RWPE1 (cell line): ENCODE data around the gene KHDC1L.

Experiments
- CTCF ChIA-PET: fragments of 350-600 bp; sonication (Branson Sonifier 250); formaldehyde crosslinking; extraction: SDS; loops from one replicate; lab custom pipeline; 2021; lab: Yijun Ruan, JAX
- POLR2A ChIA-PET: fragments of 400-600 bp; formaldehyde crosslinking; extraction: SDS; loops from one replicate; lab custom pipeline; 2020; ENCODE audit warnings: antibody characterized with exemption; ENCODE audit not compliant: low non-redundant PET; lab: Yijun Ruan, JAX
- DNase-seq: peaks from one replicate; pipeline ENCODE4 v3.0.0; 2012; ENCODE audit warnings: low spot score
- H3K27ac ChIP-seq: fragments of 450-650 bp; 2 replicates; pipeline ENCODE4 v1.5.1; 2017
- TF ChIP-seq, protein P1 (sequence below): fragments of 450-650 bp; conservative IDR thresholded peaks from 2 replicates; pipeline ENCODE4 v1.5.1; 2017; ENCODE audit warnings: low read depth, mild to moderate bottlenecking

The KHDC1L gene

DNA sequence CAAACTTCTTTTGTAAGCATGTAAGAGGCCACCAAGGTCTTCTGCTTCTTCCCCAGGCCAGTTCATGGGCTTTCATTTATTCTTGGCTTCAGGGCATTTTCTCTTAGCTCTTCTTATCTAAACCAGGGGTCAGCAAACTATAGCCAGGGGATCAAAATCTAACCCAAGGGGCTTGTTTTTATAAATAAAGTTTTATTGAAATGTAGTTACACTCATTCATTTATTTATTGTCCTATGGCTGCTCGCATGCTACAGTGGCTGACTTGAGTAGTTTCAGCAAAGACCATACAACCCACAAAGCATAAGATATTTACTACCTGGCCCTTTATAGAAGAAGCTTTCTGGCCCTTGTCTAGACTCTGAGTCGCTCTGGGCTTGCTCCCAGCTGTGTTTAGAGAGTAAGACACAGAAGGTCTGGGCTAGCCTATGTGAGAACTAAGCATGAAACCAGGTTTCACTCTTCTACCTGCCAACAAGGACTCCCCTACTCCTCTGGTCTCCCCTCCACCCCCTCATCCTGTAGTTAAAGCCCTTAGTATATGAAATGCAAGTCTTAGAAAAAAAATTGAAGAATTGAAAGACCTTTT, 43.2 kb downstream of the KHDC1L start:
- TF ChIP-seq, protein P1, sequence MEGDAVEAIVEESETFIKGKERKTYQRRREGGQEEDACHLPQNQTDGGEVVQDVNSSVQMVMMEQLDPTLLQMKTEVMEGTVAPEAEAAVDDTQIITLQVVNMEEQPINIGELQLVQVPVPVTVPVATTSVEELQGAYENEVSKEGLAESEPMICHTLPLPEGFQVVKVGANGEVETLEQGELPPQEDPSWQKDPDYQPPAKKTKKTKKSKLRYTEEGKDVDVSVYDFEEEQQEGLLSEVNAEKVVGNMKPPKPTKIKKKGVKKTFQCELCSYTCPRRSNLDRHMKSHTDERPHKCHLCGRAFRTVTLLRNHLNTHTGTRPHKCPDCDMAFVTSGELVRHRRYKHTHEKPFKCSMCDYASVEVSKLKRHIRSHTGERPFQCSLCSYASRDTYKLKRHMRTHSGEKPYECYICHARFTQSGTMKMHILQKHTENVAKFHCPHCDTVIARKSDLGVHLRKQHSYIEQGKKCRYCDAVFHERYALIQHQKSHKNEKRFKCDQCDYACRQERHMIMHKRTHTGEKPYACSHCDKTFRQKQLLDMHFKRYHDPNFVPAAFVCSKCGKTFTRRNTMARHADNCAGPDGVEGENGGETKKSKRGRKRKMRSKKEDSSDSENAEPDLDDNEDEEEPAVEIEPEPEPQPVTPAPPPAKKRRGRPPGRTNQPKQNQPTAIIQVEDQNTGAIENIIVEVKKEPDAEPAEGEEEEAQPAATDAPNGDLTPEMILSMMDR = no peak
- H3K27ac ChIP-seq = no peak overlapping the region
- no peak for DNase-seq
- ChIA-PET CTCF (interaction anchor here (1.0 kb wide), 1 partner anchor 751 kb away, joined by 4 read pairs; no protein-coding TSS in a partner anchor), POLR2A (no interaction called here)

- H3K27ac ChIP-seq = no peak overlapping the region
- ChIA-PET POLR2A (no interaction called here), CTCF (interaction anchor here (1.0 kb wide), 2 partner anchors 12 to 749 kb away, joined by 3 to 4 read pairs; no protein-coding TSS in a partner anchor)
- TF ChIP-seq, protein P1 = peak; percentile 83
- DNase-seq = peak; percentile 62
These were observed 44.3 kb downstream of the KHDC1L start for GRCh38 chr6:73180763-73181619.

DNA sequence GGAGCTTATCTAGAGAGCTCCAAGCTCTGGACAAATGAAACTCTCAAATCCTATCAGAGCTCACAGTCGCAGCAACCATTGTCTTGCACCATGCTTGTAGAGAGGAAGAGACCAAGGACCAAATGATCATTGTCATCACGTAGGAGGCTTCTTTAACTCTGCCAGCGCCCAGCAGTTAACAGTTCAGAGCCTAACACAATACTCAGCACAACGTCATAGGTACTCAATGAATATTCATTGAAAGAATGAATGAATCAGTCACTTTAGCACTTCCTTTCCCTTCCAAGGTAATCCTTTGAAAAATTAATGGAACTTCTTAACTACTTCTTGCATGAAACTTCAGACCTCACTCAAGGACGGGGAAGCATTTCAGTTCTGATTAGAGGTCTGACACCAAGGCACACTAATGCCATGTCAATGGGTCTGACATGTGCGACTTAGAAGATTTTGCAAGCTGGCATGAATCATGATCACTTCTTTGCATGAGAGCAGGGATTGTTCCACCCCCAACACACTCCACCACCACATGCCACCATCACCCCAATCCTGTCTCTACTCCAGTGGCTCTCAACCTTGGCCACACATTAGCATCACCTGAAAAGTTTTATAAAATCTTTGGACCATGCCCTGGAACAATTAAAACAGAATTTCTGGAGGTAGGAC, 45.1 kb downstream of the KHDC1L start:
- TF ChIP-seq, protein P1 = no peak
- no peak for DNase-seq
- POLR2A ChIA-PET = no interaction called here
- no peak overlapping the region for H3K27ac ChIP-seq
- CTCF ChIA-PET = interaction anchor here (1.0 kb wide), 1 partner anchor 11 kb away, joined by 3 read pairs; no protein-coding TSS in a partner anchor

DNA sequence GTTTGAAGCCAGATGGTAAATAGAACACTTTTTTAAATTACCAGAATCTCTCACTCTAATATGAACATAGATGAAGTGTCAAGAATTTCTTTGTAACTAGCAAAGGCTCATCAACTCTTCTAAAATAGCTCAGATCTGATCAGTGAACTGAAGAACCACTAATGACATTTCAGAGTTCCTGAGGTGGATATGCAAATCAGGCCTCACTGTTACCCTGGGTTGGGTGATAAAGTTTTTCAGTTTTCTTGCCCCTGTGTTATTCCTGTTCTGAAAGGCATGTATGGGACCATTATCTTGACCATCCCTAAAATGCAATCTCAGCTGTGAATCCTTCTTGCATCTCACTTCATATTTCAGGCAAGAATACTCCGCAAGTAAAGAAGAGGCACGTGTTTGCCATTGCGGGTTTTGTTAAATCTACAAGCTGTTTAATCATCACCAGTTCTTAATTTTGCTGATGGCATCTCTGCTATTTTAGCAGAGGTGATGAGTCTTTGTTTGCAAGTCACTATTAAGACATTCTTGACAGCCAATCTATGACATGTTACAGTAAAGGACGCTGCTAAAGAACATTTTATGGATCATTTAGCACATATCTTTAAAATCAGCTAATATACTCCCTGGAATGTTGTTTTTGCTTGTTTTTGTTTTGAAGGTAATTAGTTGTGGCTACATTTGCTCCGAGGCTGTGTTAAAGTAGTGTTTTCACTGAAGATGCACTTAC, 47.9 kb downstream of the KHDC1L start:
- TF ChIP-seq, protein P1 = no peak
- CTCF ChIA-PET = interaction anchor here (1.0 kb wide), 1 partner anchor 48 kb away, joined by 4 read pairs; no protein-coding TSS in a partner anchor
- POLR2A ChIA-PET = no interaction called here
- H3K27ac ChIP-seq = no peak overlapping the region
- no peak for DNase-seq

DNA sequence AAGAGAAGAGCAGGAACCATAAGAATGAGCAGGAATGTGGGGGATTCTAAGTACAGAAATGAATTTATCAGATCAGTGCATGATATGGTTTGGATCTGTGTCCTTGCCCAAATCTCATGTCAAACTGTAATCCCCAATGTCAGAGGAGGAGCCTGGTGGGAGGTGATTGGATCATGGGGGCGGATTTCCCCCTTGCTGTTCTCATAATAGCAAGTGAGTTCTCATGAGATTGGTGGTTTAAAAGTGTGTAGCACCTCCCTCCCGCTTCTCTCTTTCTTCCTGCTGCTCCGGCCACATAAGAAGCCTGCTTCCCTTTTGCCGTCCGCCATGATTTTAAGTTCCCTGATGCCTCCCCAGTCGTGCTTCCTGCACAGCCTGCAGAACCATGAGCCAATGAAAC, 49.2 kb downstream of the KHDC1L start:
- ChIA-PET CTCF (no interaction called here), POLR2A (no interaction called here)
- no peak overlapping the region for H3K27ac ChIP-seq
- no peak for DNase-seq
- TF ChIP-seq, protein P1 = no peak
